Embryonic facial prominence (tissue), 1 donor: ENCODE results near the gene ZNF586.
A peak's percentile ranks its signal among the peaks of the same experiment; 100 is the strongest.
"Not testable (repeated sequence)": the region's sequence is repeated elsewhere in the genome, so short reads cannot be mapped to it uniquely, and the experiment has no call there.

Source experiments
- DNase-seq: peaks from one replicate; pipeline ENCODE4 v3.0.0-alpha.2; 2016; ENCODE audit errors: extremely low spot score

ZNF586 gene

DNA sequence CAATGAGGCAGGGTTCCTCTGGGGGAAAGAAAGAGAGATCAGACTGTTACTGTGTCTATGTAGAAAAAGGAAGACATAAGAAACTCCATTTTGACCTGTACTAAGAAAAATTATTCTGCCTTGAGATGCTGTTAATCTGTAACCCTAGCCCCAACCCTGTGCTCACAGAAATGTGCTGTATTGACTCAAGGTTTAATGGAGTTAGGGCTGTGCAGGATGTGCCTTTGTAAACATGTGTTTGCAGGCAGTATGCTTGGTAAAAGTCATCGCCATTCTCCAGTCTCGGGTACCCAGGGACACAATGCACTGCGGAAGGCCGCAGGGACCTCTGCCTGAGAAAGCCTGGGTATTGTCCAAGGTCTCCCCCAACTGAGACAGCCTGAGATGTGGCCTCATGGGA is 54.1 kb downstream of the ZNF586 start:
- not testable (repeated sequence) for DNase-seq

DNA sequence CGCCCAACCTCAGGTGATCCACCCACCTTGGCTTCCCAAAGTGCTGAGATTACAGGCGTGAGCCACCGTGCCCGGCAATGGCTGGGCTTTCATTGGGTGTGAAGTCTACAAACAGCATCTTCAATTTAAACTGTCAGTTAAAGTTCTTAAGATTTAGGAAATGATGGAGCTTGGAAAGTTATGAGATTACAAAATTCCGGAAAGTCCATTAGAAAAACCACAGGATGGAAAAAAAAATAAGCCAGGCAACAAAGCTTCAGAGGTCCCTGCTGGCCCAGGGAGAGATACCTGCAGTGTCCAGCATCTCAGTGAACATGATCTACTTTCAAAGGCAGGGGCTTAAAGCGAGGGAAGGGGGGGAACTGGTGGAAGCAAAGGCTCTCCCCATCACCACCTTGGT is 56.0 kb downstream of the ZNF586 start:
- DNase-seq, result no peak

GRCh38 chr19:57829316-57829715 is 59.8 kb downstream of the ZNF586 start:
- no peak for DNase-seq

DNA sequence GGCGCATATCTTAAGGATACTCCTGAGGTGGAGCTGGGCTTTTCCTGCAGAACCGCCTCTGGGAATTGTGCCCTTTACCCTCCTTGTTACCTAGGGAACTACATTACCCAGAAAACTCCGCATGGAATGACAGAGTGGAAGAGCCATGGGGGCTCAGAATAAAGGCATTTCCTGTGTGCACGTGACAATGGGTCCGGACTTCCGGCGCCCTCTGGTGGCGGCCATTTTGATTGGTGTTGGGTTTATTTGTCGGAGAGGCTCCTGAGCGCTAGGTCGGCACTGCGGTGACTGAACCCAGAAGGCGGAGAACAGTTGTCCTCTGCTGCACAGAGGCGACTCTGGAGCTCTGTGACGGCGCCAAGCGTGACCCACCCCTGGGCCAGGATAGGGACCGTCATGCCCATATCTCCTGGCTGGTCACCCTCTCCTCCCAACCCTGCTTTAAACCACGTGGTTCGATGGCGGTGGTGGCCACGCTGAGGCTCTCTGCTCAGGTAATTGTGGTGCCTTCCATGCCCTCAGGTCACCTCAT is 60.7 kb downstream of the ZNF586 start, which contains the start of gene ZNF587B:
ZNF587B (plus strand) TSS at position 229 of the 532 bp plus-strand sequence; CDS start at position 459, 230 bp downstream.
- DNase-seq, result peak; percentile 59
